ENCODE data around the gene UBR7. TPM values are rescaled to one million over a fixed set of nuclear protein-coding genes. Genes with fewer than 3 reads are reported as not detected.
"Not testable (repeated sequence)": the region's sequence is repeated elsewhere in the genome, so short reads cannot be mapped to it uniquely, and the experiment has no call there.

The UBR7 gene
- total RNA-seq, result 14.5 TPM
- long read RNA-seq, transcript UBR7-201 (11 exons, 3,694 nt), result major isoform, 9 of 19 reads
- long read RNA-seq, partial matches to known transcripts, result 1 of 19 reads
- long read RNA-seq, other reads (novel, unspliced or antisense), result 9 of 19 reads

DNA sequence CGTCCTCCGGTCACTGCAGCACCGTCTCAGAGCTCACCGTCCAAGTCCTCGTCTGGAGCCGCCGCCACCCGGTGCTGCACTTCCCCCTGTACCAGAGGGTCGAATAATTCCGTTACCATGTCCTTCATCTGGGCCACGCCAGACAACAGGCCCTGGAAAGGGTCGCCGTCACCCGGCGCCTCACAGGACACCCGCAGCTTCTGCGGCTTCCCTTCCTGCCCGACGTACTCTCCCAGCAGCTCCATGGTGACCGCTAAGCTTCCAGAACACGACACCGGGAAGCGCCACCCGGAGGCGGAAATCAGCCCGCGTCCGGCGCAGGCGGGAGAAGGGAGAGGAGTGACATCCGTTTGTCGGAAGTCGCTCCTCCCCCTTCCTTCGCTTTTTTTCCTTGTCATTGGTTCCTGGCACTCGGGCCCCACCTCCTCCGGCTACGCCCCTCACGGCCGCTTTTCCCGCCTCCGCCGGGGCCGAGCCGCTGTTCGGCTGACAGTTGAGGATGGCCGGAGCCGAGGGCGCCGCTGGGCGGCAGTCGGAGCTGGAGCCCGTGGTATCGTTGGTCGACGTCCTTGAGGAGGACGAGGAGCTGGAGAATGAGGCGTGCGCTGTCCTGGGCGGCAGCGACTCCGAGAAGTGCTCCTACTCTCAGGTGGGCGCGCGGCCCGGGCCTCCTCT, at the start of gene UBR7, which contains the start of gene GON7:
TSS of gene UBR7 (plus strand) at position 464 of the 675 bp plus-strand sequence. CDS start at position 500, 36 bp downstream.
TSS of gene GON7 (minus strand) at position 273 of the 675 bp plus-strand sequence. CDS start at position 245, 28 bp downstream.
- peak; percentile 94 for DNase-seq
- H3K27me3 ChIP-seq (ENCODE audit: low read depth), result no peaks in the 10 kb centered on the region
- no peaks in the 10 kb centered on the region for H3K9me3 ChIP-seq
- peaks cover 27% of the 10 kb centered on the region for H3K4me1 ChIP-seq
- TF ChIP-seq CTCF (IDR thresholded peaks at IDR 0.05), result peak; percentile 48
- H3K36me3 ChIP-seq, result peaks cover 14% of the 10 kb centered on the region
- intact Hi-C loops (cut with DNase I), result no loop called here
- peak within 1 kb of the TSS; percentile 89 for H3K27ac ChIP-seq
- peak; percentile 99 to 100 for ATAC-seq
- H3K4me3 ChIP-seq, result peak within 1 kb of the TSS; percentile 82

DNA sequence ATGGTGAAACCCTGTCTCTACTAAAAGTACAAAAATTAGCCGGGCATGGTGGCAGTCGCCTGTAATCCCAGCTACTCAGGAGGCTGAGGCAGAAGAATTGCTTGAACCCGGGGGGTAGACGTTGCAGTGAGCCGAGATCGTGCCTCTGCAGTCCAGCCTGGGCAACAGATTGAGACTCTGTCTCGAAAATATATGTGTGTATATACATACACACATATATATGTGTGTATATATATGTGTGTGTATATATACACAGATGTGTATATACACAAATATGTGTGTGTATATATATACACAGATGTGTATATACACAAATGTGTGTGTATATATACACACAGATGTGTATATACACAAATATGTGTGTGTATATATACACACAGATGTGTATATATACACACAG, 48.7 kb upstream of the UBR7 start:
- ATAC-seq; H3K4me3 ChIP-seq; H3K4me1 ChIP-seq; H3K27ac ChIP-seq; intact Hi-C loops (cut with DNase I); H3K27me3 ChIP-seq (ENCODE audit: low read depth); H3K36me3 ChIP-seq; H3K9me3 ChIP-seq; DNase-seq: not testable (repeated sequence)

DNA sequence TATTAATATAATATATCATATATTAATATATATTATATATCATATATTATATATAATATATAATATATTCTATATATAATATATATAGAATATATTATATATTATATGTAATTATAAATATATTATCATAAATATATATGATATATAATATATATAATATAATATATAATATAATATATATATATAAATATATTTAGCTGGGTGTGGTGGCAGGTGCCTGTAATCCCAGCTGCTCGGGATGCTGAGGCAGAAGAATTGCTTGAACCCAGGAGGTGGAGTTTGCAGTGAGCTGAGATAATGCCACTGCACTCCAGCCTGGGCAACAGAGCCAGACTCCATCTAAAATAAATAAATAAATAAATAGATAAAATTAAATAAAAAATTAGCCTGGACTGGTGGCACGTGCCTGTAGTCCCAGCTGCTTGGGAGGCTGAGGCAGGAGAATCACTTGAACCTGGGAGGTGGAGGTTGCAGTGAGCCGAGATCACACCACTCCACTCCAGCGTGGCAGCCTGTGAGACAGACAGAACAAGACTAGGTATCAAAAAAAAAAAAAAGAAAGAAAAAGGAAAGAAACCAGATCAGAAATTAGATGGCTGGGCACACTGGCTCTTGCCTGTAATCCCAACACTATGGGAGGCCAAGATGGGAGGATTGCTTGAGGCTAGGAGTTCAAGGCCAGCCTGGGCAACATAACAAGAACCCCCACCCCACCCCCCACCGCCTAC, 47.3 kb upstream of the UBR7 start:
- DNase-seq; H3K27me3 ChIP-seq (ENCODE audit: low read depth); H3K36me3 ChIP-seq; H3K4me3 ChIP-seq; ATAC-seq; intact Hi-C loops (cut with DNase I); H3K9me3 ChIP-seq; H3K27ac ChIP-seq; H3K4me1 ChIP-seq: not testable (repeated sequence)

- TF ChIP-seq CTCF (IDR thresholded peaks at IDR 0.05), result no peak
- H3K4me1 ChIP-seq, result no peaks in the 10 kb centered on the region
- H3K36me3 ChIP-seq, result no peaks in the 10 kb centered on the region
- H3K4me3 ChIP-seq, result no peak overlapping the region
- intact Hi-C loops (cut with DNase I), result no loop called here
- ATAC-seq (peak in 1 of 2 donors; percentile 32), DNase-seq (no peak)
- H3K27me3 ChIP-seq (ENCODE audit: low read depth), result no peaks in the 10 kb centered on the region
- H3K9me3 ChIP-seq, result no peaks in the 10 kb centered on the region
- H3K27ac ChIP-seq, result no peak overlapping the region
Measured at GRCh38 chr14:93160353-93160801, 46.7 kb upstream of the UBR7 start.

GRCh38 chr14:93161411-93161940, 45.6 kb upstream of the UBR7 start:
- DNase-seq, result no peak

More at GRCh38 chr14:93161411-93161940, 45.6 kb upstream of the UBR7 start:
- Histone ChIP-seq H3K4me3 (no peak overlapping the region), H3K36me3 (no peaks in the 10 kb centered on the region), H3K4me1 (no peaks in the 10 kb centered on the region), H3K27ac (no peak overlapping the region), H3K27me3 (ENCODE audit: low read depth) (no peaks in the 10 kb centered on the region), H3K9me3 (no peaks in the 10 kb centered on the region)
- no peak for ATAC-seq
- intact Hi-C loops (cut with DNase I), result no loop called here
- no peak for TF ChIP-seq CTCF (IDR thresholded peaks at IDR 0.05)

Data from lower lobe of right lung (tissue), 2 donors.